Skeletal muscle tissue (tissue), 4 donors: ENCODE results near the gene ANGEL2. TPM values are rescaled to one million over a fixed set of nuclear protein-coding genes. Genes with fewer than 3 reads are reported as not detected.
"Not testable (repeated sequence)": the region's sequence is repeated elsewhere in the genome, so short reads cannot be mapped to it uniquely, and the experiment has no call there.

Experiments
- H3K27ac ChIP-seq: one replicate; pipeline ENCODE4 v1.7.0; 2013; ENCODE audit warnings: mild to moderate bottlenecking, low read depth, low read length, inconsistent platforms
- H3K27me3 ChIP-seq, 3 donors: one replicate each; pipeline ENCODE4 v1.7.0; 2013; ENCODE audit warnings: low read length in 3 of 3; ENCODE audit not compliant: control insufficient read depth in 3 of 3, insufficient read depth in 3 of 3
- H3K36me3 ChIP-seq, 3 donors: one replicate each; pipeline ENCODE4 v1.7.0; 2013; ENCODE audit warnings: low read length in 3 of 3; ENCODE audit not compliant: control insufficient read depth in 3 of 3, insufficient read depth in 3 of 3
- H3K4me1 ChIP-seq, 3 donors: one replicate each; pipeline ENCODE4 v1.7.0; 2013; ENCODE audit warnings: low read length in 3 of 3, mild to moderate bottlenecking in 3 of 3; ENCODE audit not compliant: control insufficient read depth in 3 of 3, insufficient read depth in 3 of 3
- H3K4me3 ChIP-seq, 3 donors: one replicate each; pipeline ENCODE4 v1.7.0; 2013; ENCODE audit warnings: low read length in 3 of 3
- H3K9ac ChIP-seq, 3 donors: one replicate each; pipeline ENCODE4 v1.7.0; 2013; ENCODE audit warnings: low read length in 3 of 3, mild to moderate bottlenecking in 3 of 3, moderate library complexity in 2 of 3, low read depth in 1 of 3
- H3K9me3 ChIP-seq, 3 donors: one replicate each; pipeline ENCODE4 v1.7.0; 2013; ENCODE audit warnings: low read length in 3 of 3; ENCODE audit not compliant: control insufficient read depth in 3 of 3
- total RNA-seq: library from RNA; depleted of rRNA; stranded (reverse); fragments of >200 nt; gene quantifications from one replicate; pipeline ENCODE4 v1.2.3, GENCODE V29; 2014
- donor health status: Osteomylitis.

The ANGEL2 gene
- total RNA-seq, 1 donor from 2014 or later = 45.4 TPM

DNA sequence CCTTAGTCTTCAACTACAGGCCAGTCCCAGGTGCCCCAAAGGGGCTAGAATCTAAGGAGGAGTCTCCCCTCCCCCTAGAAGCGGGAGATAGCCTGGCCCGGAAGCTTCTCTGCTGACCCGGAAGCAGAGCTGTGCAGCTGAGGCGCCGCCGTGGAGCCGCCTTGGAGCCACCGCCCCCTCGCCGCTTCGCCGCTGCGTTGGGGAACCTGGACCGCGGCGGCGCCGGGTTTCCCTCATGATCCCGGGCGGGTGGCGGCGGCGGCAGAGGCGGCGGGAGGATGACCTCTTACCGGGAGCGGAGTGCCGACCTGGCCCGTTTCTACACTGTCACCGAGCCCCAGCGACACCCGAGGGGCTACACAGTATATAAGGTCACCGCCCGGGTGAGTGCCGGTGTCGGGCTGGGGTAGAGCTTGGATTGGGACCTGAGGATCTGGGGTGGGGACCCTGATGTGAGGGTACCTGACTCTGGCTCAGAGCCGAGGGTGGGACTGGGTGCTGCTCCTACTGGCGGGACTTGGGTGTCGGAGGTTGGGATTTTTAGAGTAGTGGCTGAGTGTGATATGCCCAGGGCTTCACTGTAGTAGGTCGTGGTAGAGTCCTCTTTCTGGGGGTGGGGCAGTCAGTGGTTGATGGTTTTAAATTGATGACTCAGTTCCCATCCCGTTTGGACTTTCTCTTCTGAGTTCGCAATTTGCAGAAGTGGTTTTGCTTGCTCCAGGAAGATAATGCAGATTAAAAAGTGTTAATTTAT, 35.6 kb upstream of the ANGEL2 start, which contains the start of gene RPS6KC1:
Gene RPS6KC1 (plus strand): TSS at position 115 of the 754 bp plus-strand sequence. CDS start 164 bp downstream, at position 279.
- H3K4me3 ChIP-seq = peak within 1 kb of the TSS; percentile 93 to 97 (median 93)
- H3K9ac ChIP-seq = peak within 1 kb of the TSS; percentile 83 to 92 (median 87)
- peak within 1 kb of the TSS; percentile 77 for H3K27ac ChIP-seq
- peaks cover 8 to 12% (median 9%) of the 10 kb centered on the region in 3 donors for H3K4me1 ChIP-seq
- H3K27me3 ChIP-seq = peaks cover 0 to 7% (median under 1%) of the 10 kb centered on the region in 3 donors
- no peaks in the 10 kb centered on the region for H3K36me3 ChIP-seq
- H3K9me3 ChIP-seq = no peaks in the 10 kb centered on the region

DNA sequence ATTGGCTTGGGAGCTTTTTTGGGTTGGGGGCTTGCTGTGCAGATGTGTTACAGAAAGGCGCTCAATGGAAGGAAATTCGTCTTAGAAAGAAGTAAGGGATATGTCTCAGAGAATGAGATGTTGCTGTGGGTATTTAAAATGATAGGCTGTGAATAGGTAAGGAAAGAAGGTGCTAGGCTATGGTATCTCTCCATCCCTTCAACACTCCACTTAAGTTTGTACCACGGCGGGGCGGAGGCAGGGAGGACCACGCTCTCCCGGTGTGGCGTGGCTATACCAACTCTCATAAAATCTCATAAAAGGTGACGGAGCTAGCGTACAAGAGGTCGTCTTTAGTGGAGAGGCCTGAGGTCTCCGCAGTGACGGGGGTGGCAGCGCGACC, 35.1 kb upstream of the ANGEL2 start:
- Histone ChIP-seq H3K27ac (peak overlapping the region; percentile 77), H3K36me3 (no peaks in the 10 kb centered on the region), H3K4me3 (peak overlapping the region; percentile 93 to 97 (median 93)), H3K4me1 (peaks cover 8 to 12% (median 9%) of the 10 kb centered on the region in 3 donors), H3K27me3 (peaks cover 0 to 7% (median 3%) of the 10 kb centered on the region in 3 donors), H3K9me3 (no peaks in the 10 kb centered on the region), H3K9ac (peak overlapping the region; percentile 83 to 92 (median 87))

DNA sequence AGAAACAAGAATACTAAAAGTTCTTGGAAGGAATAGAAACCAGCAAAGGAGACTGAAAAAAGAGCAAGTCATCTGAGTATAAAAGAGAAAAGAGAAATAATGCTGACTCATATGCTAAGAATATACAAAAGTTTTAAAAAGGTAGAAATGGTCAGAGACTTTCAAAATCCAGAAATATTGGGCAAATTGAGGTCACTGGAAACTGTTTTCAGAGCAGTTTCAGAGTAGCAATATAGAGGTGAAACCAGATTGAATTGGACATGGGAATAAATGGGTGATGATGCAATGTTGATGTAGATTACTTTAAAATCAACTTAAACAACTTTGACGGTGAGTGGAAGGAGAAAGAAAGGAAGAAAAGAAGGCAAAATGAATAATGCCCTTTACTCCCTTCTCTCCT, 33.6 kb upstream of the ANGEL2 start:
- Histone ChIP-seq H3K27me3 (peaks cover 0 to 12% (median 3%) of the 10 kb centered on the region in 3 donors), H3K27ac (no peak overlapping the region), H3K4me1 (peaks cover 8 to 12% (median 9%) of the 10 kb centered on the region in 3 donors), H3K4me3 (no peak overlapping the region), H3K9me3 (no peaks in the 10 kb centered on the region), H3K36me3 (no peaks in the 10 kb centered on the region), H3K9ac (no peak overlapping the region)

DNA sequence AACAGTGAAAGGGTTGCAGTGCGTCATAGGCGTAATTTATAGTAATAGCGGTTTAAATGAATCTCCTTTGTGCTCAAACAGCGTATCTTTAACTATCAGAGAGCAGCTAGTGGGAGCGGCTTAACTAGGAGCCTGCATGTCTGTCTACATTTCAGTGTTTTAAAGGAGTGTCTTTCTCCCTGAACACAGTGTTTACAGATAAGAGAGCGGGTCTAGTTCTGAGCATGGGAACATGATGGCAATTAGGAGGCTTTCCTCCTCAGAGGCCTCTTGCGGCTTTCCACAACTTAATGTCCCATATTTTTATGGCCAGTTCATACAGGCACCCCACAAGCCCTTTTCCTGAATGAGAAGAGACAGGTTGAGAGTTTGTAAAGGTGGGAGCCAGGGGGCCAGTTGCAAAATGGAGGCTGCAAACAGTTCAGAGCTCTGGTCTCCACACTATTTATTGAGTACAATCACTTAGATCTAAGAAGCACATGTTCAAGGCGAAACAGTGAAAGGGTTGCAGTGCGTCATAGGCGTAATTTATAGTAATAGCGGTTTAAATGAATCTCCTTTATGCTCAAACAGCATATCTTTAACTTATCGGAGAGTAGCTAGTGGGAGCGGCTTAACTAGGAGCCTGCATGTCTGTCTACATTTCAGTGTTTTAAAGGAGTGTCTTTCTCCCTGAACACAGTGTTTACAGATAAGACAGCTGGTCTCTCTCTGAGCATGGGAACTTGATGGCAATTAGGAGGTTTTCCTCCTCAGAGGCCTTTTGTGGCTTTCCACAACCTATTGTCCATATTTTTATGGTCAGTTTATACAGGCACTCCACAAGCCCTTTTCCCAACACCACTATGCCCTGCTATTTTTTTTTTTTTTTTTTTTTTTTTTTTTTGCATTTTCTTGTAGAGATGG, 29.9 kb upstream of the ANGEL2 start:
- not testable (repeated sequence) for H3K4me1 ChIP-seq, H3K9ac ChIP-seq, H3K27ac ChIP-seq, H3K9me3 ChIP-seq, H3K4me3 ChIP-seq, H3K36me3 ChIP-seq
- peaks cover 3 to 15% (median 3%) of the 10 kb centered on the region in 3 donors for H3K27me3 ChIP-seq

DNA sequence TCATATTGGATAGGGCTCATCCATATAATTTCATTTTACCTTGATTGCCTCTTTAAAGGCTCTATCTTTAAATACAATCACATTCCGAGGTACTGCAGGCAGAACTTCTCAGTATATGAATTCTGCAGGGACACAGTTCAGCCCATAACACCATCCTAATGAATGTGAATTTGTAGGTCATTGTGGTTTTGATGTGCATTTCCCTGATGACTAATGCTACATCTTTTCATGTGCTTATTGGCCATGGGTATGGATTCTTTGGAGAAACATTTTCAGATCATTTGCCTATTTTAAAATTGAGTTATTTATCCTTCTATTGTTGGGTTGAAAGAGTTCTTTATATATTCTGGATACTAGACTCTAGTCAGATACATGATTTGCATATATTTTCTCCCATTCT, 25.8 kb upstream of the ANGEL2 start:
- Histone ChIP-seq H3K4me3 (no peak overlapping the region), H3K27me3 (peaks cover 5 to 17% (median 14%) of the 10 kb centered on the region in 3 donors), H3K36me3 (no peaks in the 10 kb centered on the region), H3K9me3 (no peaks in the 10 kb centered on the region), H3K27ac (no peak overlapping the region), H3K9ac (no peak overlapping the region), H3K4me1 (no peaks in the 10 kb centered on the region)

DNA sequence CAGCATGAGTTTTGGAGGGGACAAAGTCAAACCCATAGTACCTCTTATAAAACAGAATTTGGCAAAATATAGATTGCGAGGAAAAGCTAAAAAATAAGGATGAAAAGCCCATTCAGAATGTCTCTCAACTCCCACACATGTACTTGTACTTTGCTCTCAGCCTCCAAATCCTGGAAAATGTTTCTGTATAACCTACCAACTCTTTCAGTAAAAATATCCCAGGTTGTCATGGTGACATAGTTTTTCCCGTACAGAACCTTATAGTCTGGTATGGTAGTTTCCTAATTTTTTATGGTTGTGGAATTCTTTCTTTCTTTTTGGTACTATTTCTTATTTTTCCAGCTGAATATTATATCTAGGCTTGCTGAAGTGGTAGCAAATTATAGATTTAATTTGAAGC, 19.9 kb upstream of the ANGEL2 start:
- Histone ChIP-seq H3K36me3 (no peaks in the 10 kb centered on the region), H3K4me1 (no peaks in the 10 kb centered on the region), H3K27ac (no peak overlapping the region), H3K9me3 (no peaks in the 10 kb centered on the region), H3K27me3 (peaks cover 7 to 12% (median 11%) of the 10 kb centered on the region in 3 donors), H3K4me3 (no peak overlapping the region), H3K9ac (no peak overlapping the region)

DNA sequence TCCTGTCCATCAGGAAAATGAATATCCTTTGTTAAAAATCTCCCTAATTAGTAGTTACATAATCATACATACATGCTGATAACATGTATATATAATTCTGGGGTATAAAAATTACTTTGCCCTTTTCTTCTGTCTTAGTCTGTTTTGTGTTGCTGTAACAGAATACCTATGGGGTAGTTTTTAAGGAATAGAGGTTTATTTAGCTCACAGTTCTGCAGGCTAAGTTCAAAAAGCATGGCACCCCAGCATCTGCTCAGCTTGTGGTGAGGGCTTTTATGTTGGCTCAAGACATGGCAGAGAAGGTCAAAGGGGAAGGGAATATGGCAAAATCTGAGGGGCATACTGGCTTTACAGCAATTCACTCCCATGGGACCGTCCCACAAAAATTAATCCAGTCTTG, 19.0 kb upstream of the ANGEL2 start:
- Histone ChIP-seq H3K27me3 (peaks cover 7 to 10% (median 9%) of the 10 kb centered on the region in 3 donors), H3K36me3 (no peaks in the 10 kb centered on the region), H3K9ac (no peak overlapping the region), H3K9me3 (no peaks in the 10 kb centered on the region), H3K27ac (no peak overlapping the region), H3K4me3 (no peak overlapping the region), H3K4me1 (no peaks in the 10 kb centered on the region)

DNA sequence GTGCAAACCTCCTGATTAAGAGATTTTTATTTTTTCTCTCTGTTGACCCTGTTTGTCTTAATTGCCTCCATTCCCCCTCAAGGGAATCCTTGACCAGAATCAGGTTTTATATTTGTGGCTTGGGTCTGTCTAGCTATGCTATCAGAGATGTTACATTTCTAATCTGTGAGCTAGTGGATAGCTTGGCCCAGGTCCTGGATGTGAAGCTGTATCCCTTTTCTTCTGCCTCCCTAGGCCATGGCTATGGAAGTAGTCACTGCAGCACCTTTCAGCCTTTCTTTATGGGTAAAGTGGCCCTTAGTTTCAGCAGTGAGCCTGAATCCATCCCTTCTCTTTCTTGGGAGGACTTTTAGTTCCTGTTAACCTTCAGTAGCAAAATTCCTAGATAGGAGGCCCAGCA, 17.0 kb upstream of the ANGEL2 start:
- H3K9me3 ChIP-seq = no peaks in the 10 kb centered on the region
- no peak overlapping the region for H3K9ac ChIP-seq
- H3K4me1 ChIP-seq = no peaks in the 10 kb centered on the region
- no peaks in the 10 kb centered on the region for H3K36me3 ChIP-seq
- no peak overlapping the region for H3K27ac ChIP-seq
- peaks cover 7% of the 10 kb centered on the region in 3 donors for H3K27me3 ChIP-seq
- no peak overlapping the region for H3K4me3 ChIP-seq

DNA sequence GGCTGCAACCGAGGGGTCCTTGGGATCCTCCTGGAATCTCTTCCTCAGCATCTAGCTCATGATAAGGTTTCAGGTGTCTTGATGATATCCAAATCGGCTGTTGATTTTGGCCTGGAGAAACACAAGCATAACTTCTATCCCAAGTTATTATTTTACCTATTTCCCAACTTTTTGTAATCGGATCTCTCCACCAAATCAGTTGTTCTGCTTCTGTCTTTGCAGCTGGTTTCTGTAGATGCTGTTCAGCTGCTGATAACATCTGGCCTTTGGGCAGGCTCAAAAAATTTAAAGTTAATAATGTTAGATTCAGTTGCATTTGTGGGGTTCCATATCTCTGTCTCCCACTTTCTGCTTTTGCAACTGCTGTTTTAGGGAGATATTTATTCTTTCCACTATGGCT, 11.4 kb upstream of the ANGEL2 start:
- H3K27me3 ChIP-seq, H3K9me3 ChIP-seq: not testable (repeated sequence)

DNA sequence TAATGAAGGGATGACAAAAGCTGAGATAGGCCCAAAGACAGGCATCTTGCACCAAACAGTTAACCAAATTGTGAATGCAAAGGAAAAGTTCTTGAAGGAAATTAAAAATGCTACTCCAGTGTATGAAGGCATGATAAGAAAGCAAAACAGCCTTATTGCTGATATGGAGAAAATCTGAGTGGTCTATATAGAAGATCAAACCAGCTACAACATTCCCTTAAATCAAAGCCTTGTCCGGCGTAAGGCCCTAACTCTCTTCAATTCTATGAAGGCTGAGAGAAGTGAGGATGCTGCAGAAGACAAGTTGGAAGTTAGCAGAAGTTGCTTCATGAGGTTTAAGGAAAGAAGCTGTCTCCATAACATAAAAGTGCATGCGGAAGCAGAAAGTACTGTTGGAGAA, 4.3 kb upstream of the ANGEL2 start:
- no peaks in the 10 kb centered on the region for H3K9me3 ChIP-seq
- H3K36me3 ChIP-seq = no peaks in the 10 kb centered on the region
- no peaks in the 10 kb centered on the region for H3K27me3 ChIP-seq
- H3K9ac ChIP-seq = no peak overlapping the region
- H3K4me1 ChIP-seq = peaks cover 0 to 3% (median 0%) of the 10 kb centered on the region in 3 donors
- H3K27ac ChIP-seq = no peak overlapping the region
- no peak overlapping the region for H3K4me3 ChIP-seq

More for the DNA sequence above, 11.4 kb upstream of the ANGEL2 start:
- not testable (repeated sequence) for H3K27ac ChIP-seq, H3K9ac ChIP-seq, H3K4me3 ChIP-seq, H3K4me1 ChIP-seq, H3K36me3 ChIP-seq
